ENCODE data around the gene COL4A5. TPM values are rescaled to one million over a fixed set of nuclear protein-coding genes. Genes with fewer than 3 reads are reported as not detected.

COL4A5 gene
- total RNA-seq, 3 donors from 2014 or later (not counting 1 experiment from before 2014, with no cell fraction given), result not detected

- H3K27ac ChIP-seq (ENCODE audit: low read length), result no peak overlapping the region
- TF ChIP-seq CTCF (IDR thresholded peaks at IDR 0.05), result no peak
- Mint-ChIP-seq H3K27ac (no peak overlapping the region), H3K9me3 (peaks cover 2 to 10% of the 10 kb centered on the region in 2 donors), H3K4me3 (no peak overlapping the region), H3K36me3 (no peaks in the 10 kb centered on the region), H3K4me1 (no peaks in the 10 kb centered on the region), H3K27me3 (ENCODE audit: low read depth in 2 of 2) (peaks cover 0 to 7% of the 10 kb centered on the region in 2 donors)
- H3K4me1 ChIP-seq (ENCODE audit: control insufficient read depth, insufficient read depth, low read length), result no peaks in the 10 kb centered on the region
- ATAC-seq, result no peak
- H3K27me3 ChIP-seq (ENCODE audit: control insufficient read depth, insufficient read depth, low read length), result no peaks in the 10 kb centered on the region
- intact Hi-C loops (cut with micrococcal nuclease), result no loop called here
- no peak overlapping the region for H3K4me3 ChIP-seq (ENCODE audit: low read length)
- H3K36me3 ChIP-seq (ENCODE audit: control insufficient read depth, insufficient read depth, low read length), result no peaks in the 10 kb centered on the region
- 76% methylated on average over 3 of the region's 3 CpGs for WGBS (ENCODE audit: insufficient coverage)
- DNase-seq, result no peak
- H3K9me3 ChIP-seq (ENCODE audit: control insufficient read depth, insufficient read depth, low read length), result no peaks in the 10 kb centered on the region
Observed at GRCh38 chrX:108527724-108528123, 88.1 kb downstream of the COL4A5 start.

- no peak overlapping the region for H3K27ac ChIP-seq (ENCODE audit: low read length)
- TF ChIP-seq CTCF (IDR thresholded peaks at IDR 0.05), result no peak
- no peak overlapping the region for H3K4me3 ChIP-seq (ENCODE audit: low read length)
- H3K36me3 ChIP-seq (ENCODE audit: control insufficient read depth, insufficient read depth, low read length), result no peaks in the 10 kb centered on the region
- Mint-ChIP-seq H3K27me3 (ENCODE audit: low read depth in 2 of 2) (no peaks in the 10 kb centered on the region), H3K4me3 (no peak overlapping the region), H3K27ac (no peak overlapping the region), H3K4me1 (no peaks in the 10 kb centered on the region), H3K9me3 (peaks cover 2 to 8% of the 10 kb centered on the region in 2 donors), H3K36me3 (no peaks in the 10 kb centered on the region)
- no peaks in the 10 kb centered on the region for H3K4me1 ChIP-seq (ENCODE audit: control insufficient read depth, insufficient read depth, low read length)
- intact Hi-C loops (cut with micrococcal nuclease), result no loop called here
- ATAC-seq, result no peak
- no CpG with 5 or more reads among the region's 2 CpGs for WGBS (ENCODE audit: insufficient coverage)
- DNase-seq, result no peak
- H3K27me3 ChIP-seq (ENCODE audit: control insufficient read depth, insufficient read depth, low read length), result no peaks in the 10 kb centered on the region
- no peaks in the 10 kb centered on the region for H3K9me3 ChIP-seq (ENCODE audit: control insufficient read depth, insufficient read depth, low read length)
Observed at GRCh38 chrX:108537005-108537404, 97.4 kb downstream of the COL4A5 start.

GRCh38 chrX:108541286-108541685 is 101.6 kb downstream of the COL4A5 start:
- no peak for DNase-seq
- no peak for TF ChIP-seq CTCF (IDR thresholded peaks at IDR 0.05)
- no peak overlapping the region for H3K4me3 Mint-ChIP-seq
- no peaks in the 10 kb centered on the region for H3K4me1 Mint-ChIP-seq
- intact Hi-C loops (cut with micrococcal nuclease), result no loop called here
- no peak overlapping the region for H3K27ac ChIP-seq (ENCODE audit: low read length)
- H3K27me3 ChIP-seq (ENCODE audit: control insufficient read depth, insufficient read depth, low read length), result no peaks in the 10 kb centered on the region
- H3K36me3 ChIP-seq (ENCODE audit: control insufficient read depth, insufficient read depth, low read length), result no peaks in the 10 kb centered on the region
- no peak overlapping the region for H3K4me3 ChIP-seq (ENCODE audit: low read length)
- H3K9me3 ChIP-seq (ENCODE audit: control insufficient read depth, insufficient read depth, low read length), result no peaks in the 10 kb centered on the region
- no peaks in the 10 kb centered on the region for H3K4me1 ChIP-seq (ENCODE audit: control insufficient read depth, insufficient read depth, low read length)
- H3K27ac Mint-ChIP-seq, result no peak overlapping the region
- ATAC-seq, result no peak
- H3K36me3 Mint-ChIP-seq, result no peaks in the 10 kb centered on the region
- no peaks in the 10 kb centered on the region for H3K27me3 Mint-ChIP-seq (ENCODE audit: low read depth in 2 of 2)
- no peaks in the 10 kb centered on the region for H3K9me3 Mint-ChIP-seq

- intact Hi-C loops (cut with micrococcal nuclease), result no loop called here
- H3K4me3 Mint-ChIP-seq, result no peak overlapping the region
Observed at GRCh38 chrX:108557580-108557979, 117.9 kb downstream of the COL4A5 start.

More at GRCh38 chrX:108557580-108557979, 117.9 kb downstream of the COL4A5 start:
- Histone ChIP-seq H3K4me1 (ENCODE audit: control insufficient read depth, insufficient read depth, low read length) (no peaks in the 10 kb centered on the region), H3K36me3 (ENCODE audit: control insufficient read depth, insufficient read depth, low read length) (no peaks in the 10 kb centered on the region), H3K27ac (ENCODE audit: low read length) (no peak overlapping the region), H3K4me3 (ENCODE audit: low read length) (no peak overlapping the region), H3K27me3 (ENCODE audit: control insufficient read depth, insufficient read depth, low read length) (no peaks in the 10 kb centered on the region), H3K9me3 (ENCODE audit: control insufficient read depth, insufficient read depth, low read length) (no peaks in the 10 kb centered on the region)
- Mint-ChIP-seq H3K27me3 (ENCODE audit: low read depth in 2 of 2) (peaks cover 0 to 7% of the 10 kb centered on the region in 2 donors), H3K27ac (no peak overlapping the region), H3K36me3 (no peaks in the 10 kb centered on the region), H3K9me3 (peaks cover 2 to 5% of the 10 kb centered on the region in 2 donors), H3K4me1 (no peaks in the 10 kb centered on the region)
- DNase-seq, result no peak
- no peak for TF ChIP-seq CTCF (IDR thresholded peaks at IDR 0.05)
- ATAC-seq, result no peak
- WGBS (ENCODE audit: insufficient coverage), result 64% methylated on average over 1 of the region's 4 CpGs

Measured in natural killer cell (primary cell).